ENCODE data around the gene RASGRP4.
"Not testable (repeated sequence)": the region's sequence is repeated elsewhere in the genome, so short reads cannot be mapped to it uniquely, and the experiment has no call there.

The RASGRP4 gene, protein sequence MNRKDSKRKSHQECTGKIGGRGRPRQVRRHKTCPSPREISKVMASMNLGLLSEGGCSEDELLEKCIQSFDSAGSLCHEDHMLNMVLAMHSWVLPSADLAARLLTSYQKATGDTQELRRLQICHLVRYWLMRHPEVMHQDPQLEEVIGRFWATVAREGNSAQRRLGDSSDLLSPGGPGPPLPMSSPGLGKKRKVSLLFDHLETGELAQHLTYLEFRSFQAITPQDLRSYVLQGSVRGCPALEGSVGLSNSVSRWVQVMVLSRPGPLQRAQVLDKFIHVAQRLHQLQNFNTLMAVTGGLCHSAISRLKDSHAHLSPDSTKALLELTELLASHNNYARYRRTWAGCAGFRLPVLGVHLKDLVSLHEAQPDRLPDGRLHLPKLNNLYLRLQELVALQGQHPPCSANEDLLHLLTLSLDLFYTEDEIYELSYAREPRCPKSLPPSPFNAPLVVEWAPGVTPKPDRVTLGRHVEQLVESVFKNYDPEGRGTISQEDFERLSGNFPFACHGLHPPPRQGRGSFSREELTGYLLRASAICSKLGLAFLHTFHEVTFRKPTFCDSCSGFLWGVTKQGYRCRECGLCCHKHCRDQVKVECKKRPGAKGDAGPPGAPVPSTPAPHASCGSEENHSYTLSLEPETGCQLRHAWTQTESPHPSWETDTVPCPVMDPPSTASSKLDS

DNA sequence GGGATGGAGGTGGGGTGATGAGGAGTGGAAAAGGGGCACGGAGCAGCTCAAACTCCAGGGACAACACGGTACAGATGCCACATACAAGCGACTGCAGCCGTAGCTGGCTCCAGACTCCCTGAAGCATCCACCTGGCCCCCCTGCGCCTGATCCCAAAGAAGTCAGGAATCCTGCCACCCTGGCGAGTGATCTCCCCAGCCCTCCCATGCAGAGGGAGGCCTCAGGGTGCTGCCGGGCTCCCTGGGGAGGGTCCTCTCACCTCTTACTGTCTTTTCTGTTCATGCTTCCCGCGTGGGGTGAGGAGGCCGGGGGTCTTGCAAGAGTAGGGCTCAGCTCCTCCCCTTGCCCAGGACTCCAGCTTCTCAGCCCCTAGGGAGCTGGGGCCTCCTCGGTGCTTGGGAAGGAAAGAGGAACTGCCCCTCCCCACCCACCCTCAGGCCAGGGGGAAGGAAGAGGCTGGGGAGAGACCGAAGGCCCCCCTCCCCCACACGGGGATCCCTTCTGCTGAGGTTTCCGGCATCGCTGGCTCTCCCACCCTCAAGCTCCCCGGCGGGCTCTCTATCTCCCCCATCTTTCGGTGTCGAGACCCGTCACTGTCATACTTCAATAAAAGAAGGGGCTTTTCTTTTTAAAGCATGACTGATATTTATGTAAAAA is at the start of gene RASGRP4:
RASGRP4 (minus strand) TSS at position 410 of the 657 bp plus-strand sequence; CDS start at position 282, 128 bp downstream.
- DNase-seq: no peak

DNA sequence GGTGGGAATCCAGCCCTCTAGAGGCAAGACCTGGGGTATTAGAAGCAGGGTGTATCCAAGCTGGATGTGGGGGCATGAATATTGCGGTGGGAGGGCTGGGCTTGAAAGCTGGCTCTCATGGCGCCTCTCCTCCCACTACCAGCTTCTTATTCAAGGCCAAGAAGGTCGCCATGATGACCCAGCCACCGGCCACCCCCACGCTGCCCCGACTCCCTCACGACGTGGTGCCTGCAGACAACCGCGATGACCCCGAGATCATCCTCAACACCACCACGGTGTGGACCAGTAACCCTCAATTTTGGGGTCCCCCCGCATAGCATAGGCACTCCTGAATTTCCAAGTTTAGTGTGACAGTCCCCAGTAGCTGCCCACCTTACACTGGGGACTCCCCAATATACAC is 49.2 kb upstream of the RASGRP4 start:
- no peak for DNase-seq

DNA sequence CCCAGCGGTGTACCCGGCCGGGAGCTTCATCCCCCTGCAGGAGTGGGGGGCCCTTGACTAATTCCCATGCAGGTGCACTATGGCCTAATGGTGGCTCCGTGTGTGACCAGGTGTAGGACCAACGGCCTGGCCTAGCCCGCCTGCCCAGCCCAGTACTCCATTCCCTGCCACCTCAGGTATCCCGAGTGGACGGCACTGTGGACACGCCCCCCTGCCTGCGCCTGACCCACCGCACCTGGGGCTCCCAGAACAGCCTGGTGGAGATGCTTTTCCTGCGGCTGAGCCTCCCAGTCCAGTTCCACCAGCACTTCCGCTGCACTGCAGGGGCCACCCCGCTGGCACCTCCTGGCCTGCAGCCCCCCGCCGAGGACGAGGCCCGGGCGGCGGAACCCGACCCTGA is 47.2 kb upstream of the RASGRP4 start:
- DNase-seq: no peak

- not testable (repeated sequence) for DNase-seq
Observed at GRCh38 chr19:38472725-38473124, 46.7 kb upstream of the RASGRP4 start.

GRCh38 chr19:38470788-38471480 is 44.9 kb upstream of the RASGRP4 start:
- no peak for DNase-seq

DNA sequence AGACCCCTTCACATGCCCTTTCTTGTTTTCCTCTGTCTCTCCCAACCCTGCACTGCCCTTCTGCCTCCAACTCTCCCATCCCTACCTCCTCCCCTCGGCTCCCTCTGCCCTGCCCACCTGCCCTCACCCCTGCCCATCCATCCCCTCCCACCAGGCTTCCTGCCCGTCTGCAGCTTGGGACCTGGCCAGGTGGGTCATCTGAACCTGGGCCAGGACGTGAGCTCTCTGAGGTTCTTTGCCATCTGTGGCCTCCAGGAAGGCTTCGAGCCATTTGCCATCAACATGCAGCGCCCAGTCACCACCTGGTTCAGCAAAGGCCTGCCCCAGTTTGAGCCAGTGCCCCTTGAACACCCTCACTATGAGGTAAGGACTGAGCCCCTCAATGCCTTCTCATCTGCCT is 43.1 kb upstream of the RASGRP4 start:
- DNase-seq: no peak

DNA sequence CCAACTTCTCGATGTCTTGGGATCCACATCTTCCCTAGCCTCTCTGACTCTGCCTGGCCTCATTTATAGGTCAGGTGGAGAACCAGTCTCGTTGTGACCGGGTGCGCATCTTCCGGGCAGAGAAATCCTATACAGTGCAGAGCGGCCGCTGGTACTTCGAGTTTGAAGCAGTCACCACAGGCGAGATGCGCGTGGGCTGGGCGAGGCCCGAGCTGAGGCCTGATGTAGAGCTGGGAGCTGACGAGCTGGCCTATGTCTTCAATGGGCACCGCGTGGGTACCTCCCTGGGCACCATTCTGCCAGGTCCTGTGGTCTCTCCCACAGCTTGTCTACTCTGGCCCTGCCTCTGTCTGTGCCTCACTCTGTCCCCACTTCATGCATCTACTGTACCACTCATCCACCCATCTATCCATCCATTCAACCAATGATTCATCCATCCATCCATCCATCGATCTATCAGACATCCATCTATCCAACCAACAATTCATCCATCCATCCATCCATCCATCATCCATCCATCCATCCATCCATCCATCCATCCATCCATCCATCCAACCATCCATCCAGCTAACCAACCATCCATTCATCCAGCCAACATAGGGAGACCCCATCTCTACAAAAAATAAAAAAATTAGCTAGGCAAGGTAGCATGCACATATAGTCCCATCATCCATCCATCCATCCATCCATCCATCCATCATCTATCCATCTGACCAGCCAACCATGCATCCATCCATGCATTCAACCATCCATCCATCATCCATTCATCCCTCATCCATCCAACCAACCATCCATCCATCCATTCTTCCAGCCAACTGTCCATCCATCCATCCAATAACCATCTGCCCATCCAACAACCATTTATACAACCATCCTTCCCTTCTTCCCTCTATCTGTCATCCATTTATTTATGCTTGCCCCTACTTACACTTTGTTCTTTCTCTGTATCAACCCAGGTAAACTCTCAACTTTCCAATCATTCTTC is 41.8 kb upstream of the RASGRP4 start:
- DNase-seq: no peak

DNA sequence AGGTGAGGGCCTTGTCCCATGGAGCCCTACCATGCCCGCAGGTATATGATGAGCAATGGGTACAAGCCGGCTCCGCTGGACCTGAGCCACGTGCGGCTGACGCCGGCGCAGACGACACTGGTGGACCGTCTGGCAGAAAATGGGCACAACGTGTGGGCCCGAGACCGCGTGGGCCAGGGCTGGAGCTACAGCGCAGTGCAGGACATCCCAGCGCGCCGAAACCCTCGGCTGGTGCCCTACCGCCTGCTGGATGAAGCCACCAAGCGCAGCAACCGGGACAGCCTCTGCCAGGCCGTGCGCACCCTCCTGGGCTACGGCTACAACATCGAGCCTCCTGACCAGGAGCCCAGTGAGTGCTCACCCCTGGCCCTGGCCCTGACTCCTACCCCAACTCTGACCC is 40.0 kb upstream of the RASGRP4 start:
- DNase-seq: no peak

DNA sequence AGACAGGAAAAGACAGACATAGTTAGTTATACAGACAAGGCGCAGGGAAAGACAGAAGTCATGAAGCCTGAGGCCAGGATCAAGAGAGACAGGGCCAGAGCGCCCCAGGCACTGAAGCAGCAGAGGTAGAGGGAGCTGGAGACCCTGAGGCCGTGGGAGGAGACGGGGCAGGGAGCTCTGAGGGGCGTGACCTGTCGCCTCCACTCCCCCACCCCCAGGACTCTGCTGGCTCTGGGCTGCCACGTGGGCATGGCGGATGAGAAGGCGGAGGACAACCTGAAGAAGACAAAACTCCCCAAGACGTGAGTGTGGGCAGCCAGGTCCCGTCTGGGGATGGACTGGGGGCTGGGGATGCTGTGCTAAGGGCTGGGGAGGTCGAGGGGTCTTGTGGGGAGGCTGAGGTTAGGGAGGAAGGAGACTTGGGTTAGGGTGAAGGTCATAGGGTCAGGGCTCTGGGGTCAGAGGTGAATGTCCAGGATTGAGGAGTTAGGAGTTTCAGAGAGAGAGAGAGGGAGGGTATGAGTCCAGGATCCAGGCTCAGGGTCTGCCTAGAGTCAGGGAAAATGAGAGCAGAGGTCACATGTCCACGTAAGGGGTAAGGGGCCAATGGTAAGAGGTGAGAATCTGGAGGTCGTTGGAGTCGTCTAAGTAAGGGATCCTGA is 38.5 kb upstream of the RASGRP4 start:
- no peak for DNase-seq

- no peak for DNase-seq
Observed at GRCh38 chr19:38463365-38463764, 37.3 kb upstream of the RASGRP4 start.

- DNase-seq: no peak
Observed at GRCh38 chr19:38458991-38459390, 33.0 kb upstream of the RASGRP4 start.

DNA sequence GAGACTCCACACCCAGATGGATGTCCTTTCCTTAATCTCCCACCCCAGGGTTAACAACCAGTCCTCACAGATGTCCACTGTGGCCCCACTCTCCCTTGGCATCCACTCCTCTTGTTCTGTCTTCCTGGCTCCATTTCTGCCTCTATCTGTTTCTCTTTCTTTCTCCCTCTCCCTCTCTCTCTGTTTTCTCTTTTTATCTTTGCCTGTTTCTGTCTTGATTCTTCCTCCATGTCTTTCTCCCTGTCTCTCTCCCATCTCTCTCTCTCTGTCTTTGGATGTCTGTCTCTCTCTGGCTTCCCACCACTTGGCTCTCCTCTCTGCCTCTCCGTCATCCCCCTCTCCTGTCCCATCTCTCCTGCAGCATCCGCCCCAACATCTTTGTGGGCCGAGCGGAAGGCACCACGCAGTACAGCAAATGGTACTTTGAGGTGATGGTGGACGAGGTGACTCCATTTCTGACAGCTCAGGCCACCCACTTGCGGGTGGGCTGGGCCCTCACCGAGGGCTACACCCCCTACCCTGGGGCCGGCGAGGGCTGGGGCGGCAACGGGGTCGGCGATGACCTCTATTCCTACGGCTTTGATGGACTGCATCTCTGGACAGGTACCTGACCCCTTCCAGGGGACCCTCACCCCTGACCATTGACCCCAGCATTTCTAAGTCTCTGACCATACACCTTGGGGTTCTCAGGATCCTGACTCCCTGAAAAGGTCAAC is 31.8 kb upstream of the RASGRP4 start:
- no peak for DNase-seq

GRCh38 chr19:38457202-38457601 is 31.2 kb upstream of the RASGRP4 start:
- no peak for DNase-seq

GRCh38 chr19:38455031-38455430 is 29.0 kb upstream of the RASGRP4 start:
- no peak for DNase-seq

- no peak for DNase-seq
Observed at GRCh38 chr19:38453596-38453995, 27.6 kb upstream of the RASGRP4 start.

DNA sequence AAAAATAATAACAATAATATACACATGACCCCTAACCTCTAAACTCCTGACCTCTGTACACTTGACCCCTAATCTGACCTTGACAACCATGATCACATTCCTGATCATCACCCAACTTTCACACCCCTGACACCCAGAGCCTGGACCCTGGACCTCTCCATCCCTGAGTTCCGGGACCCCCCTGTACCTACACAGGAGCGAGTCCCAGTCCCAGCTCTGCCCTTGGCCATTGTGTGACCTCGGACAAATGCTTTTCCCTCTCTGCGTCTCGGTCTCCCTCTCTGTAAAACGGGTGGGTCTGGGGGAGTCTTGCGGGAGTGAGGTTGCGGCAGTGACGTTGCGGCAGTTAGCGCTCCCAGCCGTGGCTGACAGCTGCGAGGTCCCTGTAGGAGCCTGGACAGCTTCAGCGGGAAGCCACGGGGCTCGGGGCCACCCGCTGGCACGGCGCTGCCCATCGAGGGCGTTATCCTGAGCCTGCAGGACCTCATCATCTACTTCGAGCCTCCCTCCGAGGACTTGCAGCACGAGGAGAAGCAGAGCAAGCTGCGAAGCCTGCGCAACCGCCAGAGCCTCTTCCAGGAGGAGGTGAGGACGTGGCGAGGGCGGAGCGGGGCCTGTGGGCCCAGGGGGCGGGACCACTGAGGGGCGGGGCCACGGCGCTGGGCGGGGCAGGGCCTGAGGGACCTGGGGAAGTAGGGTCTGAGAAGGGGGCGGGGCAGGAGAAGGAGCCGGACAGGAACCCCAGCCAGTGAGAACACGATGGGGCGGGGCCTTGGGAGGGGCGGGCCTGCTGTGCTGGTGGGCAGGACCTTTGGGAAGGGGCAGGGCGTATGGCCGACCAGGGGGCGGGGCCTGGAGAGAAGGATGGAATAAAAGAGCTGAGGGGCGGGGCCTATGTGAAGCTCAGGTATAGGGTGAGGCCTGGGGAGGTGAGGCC is 26.7 kb upstream of the RASGRP4 start:
- DNase-seq: no peak

GRCh38 chr19:38451629-38452028 is 25.6 kb upstream of the RASGRP4 start:
- DNase-seq: no peak

DNA sequence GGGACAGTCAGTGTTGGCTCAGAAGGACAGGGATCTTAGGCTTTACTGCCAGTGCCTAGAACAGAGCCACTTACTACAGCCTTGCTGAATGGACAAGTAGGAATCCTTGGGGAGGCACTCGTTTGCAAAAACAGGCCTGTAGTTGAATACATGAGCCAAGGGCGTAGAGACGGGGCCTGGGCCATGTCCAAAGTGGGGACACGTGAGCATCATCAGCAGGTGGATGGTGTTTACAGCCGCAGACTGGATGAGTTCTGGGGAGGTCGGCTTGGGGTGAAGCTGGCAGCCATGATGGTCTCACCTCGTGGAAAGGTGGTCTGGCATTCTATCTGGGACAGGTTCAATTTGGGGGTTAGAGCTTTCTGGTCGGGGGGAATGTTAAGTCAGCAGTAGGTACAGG is 25.0 kb upstream of the RASGRP4 start:
- no peak for DNase-seq

DNA sequence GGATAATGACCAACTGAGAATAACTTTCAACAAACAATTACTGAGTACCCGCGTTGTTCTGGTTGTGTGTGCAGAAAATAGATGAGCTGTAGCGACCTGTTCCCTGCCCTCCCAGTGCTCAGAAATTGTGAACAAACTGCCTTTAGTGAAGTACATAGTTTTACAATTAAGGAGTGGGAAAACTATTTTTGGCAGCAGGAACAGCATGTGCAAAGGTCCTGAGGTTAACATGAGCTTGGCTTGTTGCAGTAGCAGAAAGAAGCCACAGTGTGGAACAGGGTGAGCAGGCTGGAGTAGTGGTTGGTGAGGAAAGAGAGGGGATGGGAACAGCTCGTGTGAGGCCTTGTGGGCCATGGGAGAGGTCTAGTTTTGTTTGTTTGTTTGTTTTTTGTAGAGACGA is 23.5 kb upstream of the RASGRP4 start:
- no peak for DNase-seq

DNA sequence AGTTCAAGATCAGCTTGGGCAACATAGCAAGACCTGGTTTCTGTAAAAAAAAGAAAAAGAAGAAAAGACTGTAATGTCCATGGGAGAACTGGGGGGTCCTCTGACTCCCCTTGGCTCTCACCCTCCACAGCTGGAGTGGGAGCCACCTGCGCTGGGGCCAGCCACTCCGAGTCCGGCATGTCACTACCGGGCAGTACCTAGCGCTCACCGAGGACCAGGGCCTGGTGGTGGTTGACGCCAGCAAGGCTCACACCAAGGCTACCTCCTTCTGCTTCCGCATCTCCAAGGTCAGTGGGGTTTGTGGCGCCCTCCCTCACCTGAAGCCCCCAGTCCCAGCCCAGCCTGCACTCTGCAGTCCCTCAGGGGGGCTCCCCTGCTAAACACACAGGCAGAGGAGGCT is 22.2 kb upstream of the RASGRP4 start:
- DNase-seq: no peak

Measured in SIG-M5 (cell line).